ENCODE data around the gene RCAN2.

DNA sequence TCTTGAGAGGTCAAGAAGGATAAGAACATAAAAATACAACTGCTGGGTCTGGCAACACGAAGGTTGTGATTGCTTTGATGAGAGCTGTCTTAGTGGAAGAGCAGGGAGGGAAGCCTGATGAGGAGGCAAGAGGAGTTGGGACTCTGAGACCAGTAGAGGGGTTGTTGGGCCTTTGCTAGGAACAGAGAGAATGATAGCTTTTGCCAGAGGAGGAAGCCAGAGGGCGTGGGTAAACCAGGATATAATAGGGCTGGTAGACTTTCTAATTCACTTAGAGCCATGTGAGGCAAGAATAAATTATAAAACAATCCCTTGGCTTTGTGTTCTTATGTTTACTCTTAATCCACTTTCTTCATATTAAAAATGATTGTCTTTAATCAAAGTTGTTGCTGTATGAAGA is 78.6 kb downstream of the RCAN2 start:
- no peak for TF ChIP-seq SMC3 (conservative IDR thresholded peaks at IDR 0.05; ENCODE audit: poor library complexity)
- no peak for TF ChIP-seq TAF1 (IDR thresholded peaks at IDR 0.05; ENCODE audit: low read depth)
- TF ChIP-seq, protein P1, sequence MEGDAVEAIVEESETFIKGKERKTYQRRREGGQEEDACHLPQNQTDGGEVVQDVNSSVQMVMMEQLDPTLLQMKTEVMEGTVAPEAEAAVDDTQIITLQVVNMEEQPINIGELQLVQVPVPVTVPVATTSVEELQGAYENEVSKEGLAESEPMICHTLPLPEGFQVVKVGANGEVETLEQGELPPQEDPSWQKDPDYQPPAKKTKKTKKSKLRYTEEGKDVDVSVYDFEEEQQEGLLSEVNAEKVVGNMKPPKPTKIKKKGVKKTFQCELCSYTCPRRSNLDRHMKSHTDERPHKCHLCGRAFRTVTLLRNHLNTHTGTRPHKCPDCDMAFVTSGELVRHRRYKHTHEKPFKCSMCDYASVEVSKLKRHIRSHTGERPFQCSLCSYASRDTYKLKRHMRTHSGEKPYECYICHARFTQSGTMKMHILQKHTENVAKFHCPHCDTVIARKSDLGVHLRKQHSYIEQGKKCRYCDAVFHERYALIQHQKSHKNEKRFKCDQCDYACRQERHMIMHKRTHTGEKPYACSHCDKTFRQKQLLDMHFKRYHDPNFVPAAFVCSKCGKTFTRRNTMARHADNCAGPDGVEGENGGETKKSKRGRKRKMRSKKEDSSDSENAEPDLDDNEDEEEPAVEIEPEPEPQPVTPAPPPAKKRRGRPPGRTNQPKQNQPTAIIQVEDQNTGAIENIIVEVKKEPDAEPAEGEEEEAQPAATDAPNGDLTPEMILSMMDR (IDR thresholded peaks at IDR 0.05; ENCODE audit: poor library complexity, severe bottlenecking) = no peak
- TF ChIP-seq, protein P2, sequence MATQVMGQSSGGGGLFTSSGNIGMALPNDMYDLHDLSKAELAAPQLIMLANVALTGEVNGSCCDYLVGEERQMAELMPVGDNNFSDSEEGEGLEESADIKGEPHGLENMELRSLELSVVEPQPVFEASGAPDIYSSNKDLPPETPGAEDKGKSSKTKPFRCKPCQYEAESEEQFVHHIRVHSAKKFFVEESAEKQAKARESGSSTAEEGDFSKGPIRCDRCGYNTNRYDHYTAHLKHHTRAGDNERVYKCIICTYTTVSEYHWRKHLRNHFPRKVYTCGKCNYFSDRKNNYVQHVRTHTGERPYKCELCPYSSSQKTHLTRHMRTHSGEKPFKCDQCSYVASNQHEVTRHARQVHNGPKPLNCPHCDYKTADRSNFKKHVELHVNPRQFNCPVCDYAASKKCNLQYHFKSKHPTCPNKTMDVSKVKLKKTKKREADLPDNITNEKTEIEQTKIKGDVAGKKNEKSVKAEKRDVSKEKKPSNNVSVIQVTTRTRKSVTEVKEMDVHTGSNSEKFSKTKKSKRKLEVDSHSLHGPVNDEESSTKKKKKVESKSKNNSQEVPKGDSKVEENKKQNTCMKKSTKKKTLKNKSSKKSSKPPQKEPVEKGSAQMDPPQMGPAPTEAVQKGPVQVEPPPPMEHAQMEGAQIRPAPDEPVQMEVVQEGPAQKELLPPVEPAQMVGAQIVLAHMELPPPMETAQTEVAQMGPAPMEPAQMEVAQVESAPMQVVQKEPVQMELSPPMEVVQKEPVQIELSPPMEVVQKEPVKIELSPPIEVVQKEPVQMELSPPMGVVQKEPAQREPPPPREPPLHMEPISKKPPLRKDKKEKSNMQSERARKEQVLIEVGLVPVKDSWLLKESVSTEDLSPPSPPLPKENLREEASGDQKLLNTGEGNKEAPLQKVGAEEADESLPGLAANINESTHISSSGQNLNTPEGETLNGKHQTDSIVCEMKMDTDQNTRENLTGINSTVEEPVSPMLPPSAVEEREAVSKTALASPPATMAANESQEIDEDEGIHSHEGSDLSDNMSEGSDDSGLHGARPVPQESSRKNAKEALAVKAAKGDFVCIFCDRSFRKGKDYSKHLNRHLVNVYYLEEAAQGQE (IDR thresholded peaks at IDR 0.05; ENCODE audit: borderline replicate concordance) = no peak
- TF ChIP-seq POLR2AphosphoS5 (IDR thresholded peaks at IDR 0.05) = no peak
- TF ChIP-seq EZH2 (IDR thresholded peaks at IDR 0.05; ENCODE audit: borderline replicate concordance, insufficient read depth, low read length, poor library complexity, severe bottlenecking) = no peak
- TF ChIP-seq EP300 (conservative IDR thresholded peaks at IDR 0.05; ENCODE audit: poor library complexity, severe bottlenecking) = no peak
- no peak for TF ChIP-seq RAD21 (conservative IDR thresholded peaks at IDR 0.05)
- no peak for TF ChIP-seq MXI1 (conservative IDR thresholded peaks at IDR 0.05; ENCODE audit: poor library complexity, severe bottlenecking)
